Activated naive CD8-positive, alpha-beta T cell treated with anti-CD3 and anti-CD28 coated beads, Interleukin-2, amount 10 ng/mL, durations not matched to agents 7 days and 5 days (primary cell): ENCODE results near the gene RABGAP1L. TPM values are rescaled to one million over a fixed set of nuclear protein-coding genes. Genes with fewer than 3 reads are reported as not detected.

Experiments used
- ATAC-seq: fragments of 150-1000 bp; cut with Tn5 transposase; one replicate; pipeline ENCODE4 v1.10.0; 2021; ENCODE audit warnings: low read depth, moderate library complexity
- POLR2A ChIA-PET: fragments of 350-600 bp; sonication (Branson Sonifier 250); formaldehyde crosslinking; loops from one replicate; lab custom pipeline; 2021; ENCODE audit warnings: antibody characterized with exemption; lab: Charles Lee
- DNase-seq: peaks from one replicate; pipeline ENCODE4 v3.0.0; 2021
- H3K27ac Mint-ChIP-seq: one replicate; pipeline ENCODE4 v1.8.0; 2022; ENCODE audit warnings: mild to moderate bottlenecking, mixed read lengths
- H3K27me3 Mint-ChIP-seq: one replicate; pipeline ENCODE4 v1.8.0; 2022; ENCODE audit warnings: mild to moderate bottlenecking, moderate library complexity, mixed read lengths
- H3K36me3 Mint-ChIP-seq: one replicate; pipeline ENCODE4 v1.8.0; 2021; ENCODE audit warnings: mild to moderate bottlenecking, mixed read lengths
- H3K4me1 Mint-ChIP-seq: one replicate; pipeline ENCODE4 v1.8.0; 2021; ENCODE audit warnings: mixed read lengths
- H3K4me3 Mint-ChIP-seq: one replicate; pipeline ENCODE4 v1.8.0; 2022; ENCODE audit warnings: mild to moderate bottlenecking, moderate library complexity, mixed read lengths
- H3K9me3 Mint-ChIP-seq: one replicate; pipeline ENCODE4 v1.8.0; 2021; ENCODE audit warnings: mixed read lengths
- total RNA-seq, 2 experiments: library from RNA; stranded (reverse); gene quantifications; one replicate each; pipeline ENCODE4 v1.2.3, GENCODE V29; 2021

RABGAP1L gene
- total RNA-seq, 2 experiments from 2014 or later = 64.8 to 69.9 TPM

DNA sequence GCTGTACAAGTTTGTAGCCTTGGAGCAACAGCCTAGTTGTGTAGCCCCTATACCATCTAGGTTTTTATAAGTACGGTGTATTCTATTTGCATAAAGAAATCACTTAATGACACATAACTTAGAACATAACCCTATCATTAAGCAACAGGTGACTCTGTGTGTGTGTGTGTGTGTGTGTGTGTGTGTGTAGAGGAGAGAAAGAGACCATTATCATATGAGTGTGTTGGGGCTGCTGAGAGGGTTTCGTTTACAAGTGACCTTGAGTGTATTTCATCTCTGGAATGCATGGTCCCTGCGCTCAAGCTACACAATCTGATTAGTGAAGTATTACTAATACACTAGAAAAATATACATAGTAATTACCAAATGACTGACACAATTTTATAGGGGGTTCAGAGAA lies 115.1 kb downstream of the RABGAP1L start:
- POLR2A ChIA-PET = no interaction called here
- Mint-ChIP-seq H3K27ac (no peak overlapping the region), H3K27me3 (no peaks in the 10 kb centered on the region), H3K4me3 (no peak overlapping the region), H3K9me3 (no peaks in the 10 kb centered on the region), H3K4me1 (no peaks in the 10 kb centered on the region), H3K36me3 (no peaks in the 10 kb centered on the region)
- DNase-seq = no peak
- no peak for ATAC-seq

DNA sequence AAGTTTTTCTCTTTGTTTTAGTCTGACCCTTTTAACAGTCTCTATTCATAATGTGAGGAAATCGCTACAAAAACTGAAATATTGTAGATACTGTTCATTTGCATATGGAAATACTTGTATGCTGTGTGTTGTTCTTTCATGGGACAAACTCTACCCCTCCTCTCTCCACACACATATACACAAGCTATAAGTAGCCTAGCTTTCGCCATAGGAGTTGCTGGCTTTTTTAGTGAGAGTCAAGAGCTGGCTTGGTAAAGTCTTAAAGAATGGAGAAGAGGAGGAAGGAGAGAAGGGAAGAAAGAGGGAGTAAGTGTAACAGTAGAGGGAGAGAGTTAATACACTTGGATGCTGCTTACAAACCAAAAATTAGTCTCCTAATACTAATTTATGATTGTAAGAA lies 115.6 kb downstream of the RABGAP1L start:
- no peak for DNase-seq
- Mint-ChIP-seq H3K9me3 (no peaks in the 10 kb centered on the region), H3K27ac (no peak overlapping the region), H3K27me3 (no peaks in the 10 kb centered on the region), H3K4me1 (no peaks in the 10 kb centered on the region), H3K36me3 (peaks cover 2% of the 10 kb centered on the region), H3K4me3 (no peak overlapping the region)
- POLR2A ChIA-PET = no interaction called here
- no peak for ATAC-seq

DNA sequence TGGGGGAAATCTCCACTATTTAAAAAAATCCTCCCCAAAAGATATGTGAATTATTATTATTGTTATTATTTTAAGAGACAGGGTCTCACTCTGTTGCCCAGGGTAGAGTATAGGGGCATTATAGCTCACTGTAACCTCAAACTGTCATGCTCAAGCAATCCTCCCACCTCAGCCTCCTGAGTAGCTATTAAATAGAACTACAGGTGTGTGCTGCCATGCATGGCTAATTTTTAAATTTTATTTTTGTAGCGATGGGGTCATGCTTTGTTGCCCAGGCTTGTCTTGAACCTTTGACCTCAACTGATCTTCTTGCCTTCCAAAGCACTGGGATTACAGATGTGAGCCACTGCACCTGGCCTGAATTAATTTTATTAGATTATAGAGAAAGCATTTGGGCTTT lies 116.8 kb downstream of the RABGAP1L start:
- Mint-ChIP-seq H3K36me3 (peaks cover 10% of the 10 kb centered on the region), H3K4me3 (no peak overlapping the region), H3K9me3 (no peaks in the 10 kb centered on the region), H3K4me1 (no peaks in the 10 kb centered on the region), H3K27ac (no peak overlapping the region), H3K27me3 (no peaks in the 10 kb centered on the region)
- DNase-seq (no peak), ATAC-seq (no peak)
- POLR2A ChIA-PET = no interaction called here

DNA sequence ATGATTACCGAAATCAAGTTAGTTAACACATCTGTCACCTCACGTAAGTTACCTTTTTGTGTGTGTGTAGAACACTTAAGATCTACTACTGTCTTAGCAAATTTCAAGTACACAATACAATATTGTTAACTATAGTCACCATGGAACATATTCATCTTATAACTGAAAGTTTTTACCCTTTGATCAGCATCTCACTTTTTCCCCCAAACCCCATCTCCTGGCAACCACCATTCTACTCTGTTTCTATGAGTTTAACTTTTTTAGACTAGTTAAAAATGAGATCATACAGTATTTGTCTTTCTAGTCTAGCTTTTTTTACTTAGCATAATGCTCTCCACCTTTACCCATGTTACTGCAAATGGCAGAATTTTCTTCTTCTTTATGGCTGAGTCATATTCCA lies 124.7 kb downstream of the RABGAP1L start:
- no peak for ATAC-seq
- DNase-seq = no peak
- POLR2A ChIA-PET = no interaction called here
- Mint-ChIP-seq H3K4me1 (peaks cover 1% of the 10 kb centered on the region), H3K4me3 (no peak overlapping the region), H3K27ac (no peak overlapping the region), H3K27me3 (no peaks in the 10 kb centered on the region), H3K36me3 (peaks cover 60% of the 10 kb centered on the region), H3K9me3 (peaks cover 10% of the 10 kb centered on the region)

DNA sequence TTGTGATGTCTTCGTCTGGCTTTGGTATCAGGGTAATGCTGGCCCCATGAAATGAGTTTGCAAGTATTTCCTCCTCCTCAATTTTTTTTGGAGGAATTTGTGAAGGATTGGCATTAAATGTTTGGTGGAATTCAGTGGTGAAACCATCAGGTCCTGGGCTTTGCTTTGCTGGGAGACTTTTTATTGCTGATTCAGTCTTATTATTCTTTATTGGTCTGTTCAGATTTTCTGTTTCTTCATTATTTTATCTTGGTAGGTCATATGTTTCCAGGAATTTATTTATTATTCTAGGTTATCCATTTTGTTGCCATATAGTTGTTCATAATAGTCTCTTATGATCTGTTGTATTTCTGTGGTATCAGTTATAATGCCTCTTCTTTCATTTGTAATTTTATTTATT lies 126.7 kb downstream of the RABGAP1L start:
- Mint-ChIP-seq H3K4me1 (peaks cover 1% of the 10 kb centered on the region), H3K36me3 (peaks cover 68% of the 10 kb centered on the region), H3K27ac (no peak overlapping the region), H3K9me3 (peaks cover 14% of the 10 kb centered on the region), H3K4me3 (no peak overlapping the region), H3K27me3 (no peaks in the 10 kb centered on the region)
- ATAC-seq (no peak), DNase-seq (no peak)
- POLR2A ChIA-PET = no interaction called here

DNA sequence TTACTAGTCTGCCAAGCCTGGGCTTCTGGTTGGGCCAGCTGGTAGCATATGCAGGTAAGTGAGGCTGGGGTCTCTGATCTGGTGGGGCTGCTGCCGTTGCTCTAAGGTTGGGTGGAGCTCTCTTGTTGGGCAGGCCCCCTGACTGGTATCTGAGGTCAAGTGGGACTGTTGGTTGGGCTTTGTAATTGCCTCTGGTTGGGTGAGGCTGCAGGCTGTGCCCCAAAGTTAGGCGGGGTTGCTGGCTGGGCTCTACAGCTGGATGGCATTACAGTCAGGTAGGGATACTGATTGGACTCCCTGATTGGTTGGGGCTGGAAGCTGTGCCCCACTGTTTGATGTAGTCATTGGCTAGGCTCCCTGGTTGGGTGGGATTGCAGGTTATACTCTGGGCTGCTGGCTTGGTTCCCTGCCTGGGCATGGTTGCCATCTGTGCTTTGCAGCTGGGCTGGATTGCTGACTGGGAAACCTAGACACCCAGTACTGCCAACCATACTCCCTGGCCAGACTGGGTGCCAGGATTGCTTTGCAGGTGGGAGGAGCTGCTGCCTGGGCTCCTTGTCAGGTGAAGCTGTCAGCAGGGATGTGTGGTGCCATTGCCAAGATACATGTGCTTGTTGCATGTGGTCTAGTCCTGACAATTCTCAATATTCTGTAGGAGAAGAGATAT lies 130.5 kb downstream of the RABGAP1L start:
- H3K4me3 Mint-ChIP-seq = no peak overlapping the region
- no peak for ATAC-seq
- no peak overlapping the region for H3K27ac Mint-ChIP-seq
- peaks cover 14% of the 10 kb centered on the region for H3K9me3 Mint-ChIP-seq
- no peak for DNase-seq
- H3K27me3 Mint-ChIP-seq = no peaks in the 10 kb centered on the region
- H3K36me3 Mint-ChIP-seq = peaks cover 64% of the 10 kb centered on the region
- H3K4me1 Mint-ChIP-seq = peaks cover 1% of the 10 kb centered on the region
- POLR2A ChIA-PET = no interaction called here

DNA sequence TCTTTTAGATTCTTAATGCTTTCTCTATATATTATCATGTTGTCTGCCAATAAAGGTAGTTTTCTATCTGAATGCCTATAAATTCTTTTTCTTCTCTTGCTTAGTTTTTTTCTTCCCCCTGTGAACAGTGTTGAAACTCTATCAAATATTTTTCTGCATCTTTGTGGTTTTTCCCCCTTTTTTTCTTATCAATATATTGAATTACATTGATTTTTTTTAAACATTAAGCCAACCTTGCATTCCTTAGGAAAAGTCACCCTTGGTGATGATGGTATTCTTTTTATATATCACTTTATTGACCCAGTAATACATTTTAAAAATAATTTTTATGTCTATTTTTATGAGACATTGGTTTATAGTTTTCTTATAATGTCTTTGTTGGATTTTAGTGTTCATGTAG lies 131.7 kb downstream of the RABGAP1L start:
- POLR2A ChIA-PET = no interaction called here
- DNase-seq (no peak), ATAC-seq (no peak)
- no peak overlapping the region for H3K4me3 Mint-ChIP-seq
- no peaks in the 10 kb centered on the region for H3K27me3 Mint-ChIP-seq
- H3K4me1 Mint-ChIP-seq = peaks cover 1% of the 10 kb centered on the region
- H3K27ac Mint-ChIP-seq = no peak overlapping the region
- H3K36me3 Mint-ChIP-seq = peaks cover 52% of the 10 kb centered on the region
- peaks cover 14% of the 10 kb centered on the region for H3K9me3 Mint-ChIP-seq

DNA sequence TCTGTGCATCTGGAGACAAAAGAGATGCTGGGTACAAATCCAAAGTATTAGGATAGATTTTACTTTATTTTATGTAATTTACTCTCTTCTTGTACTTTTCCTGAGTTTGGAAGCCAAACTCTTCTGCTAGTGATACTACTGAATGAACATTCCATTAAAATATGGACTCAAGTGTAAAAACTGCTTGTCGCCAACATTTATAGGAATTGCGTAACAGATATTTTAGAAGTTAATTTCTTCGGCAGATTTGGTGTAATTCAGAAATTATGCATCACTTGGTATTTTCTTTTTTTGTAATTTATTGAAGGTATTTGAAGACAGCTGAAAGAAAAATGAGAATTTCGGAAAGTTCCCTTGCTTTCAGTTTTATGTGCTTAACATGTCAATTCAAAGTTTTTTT lies 137.0 kb downstream of the RABGAP1L start:
- no peak for DNase-seq
- Mint-ChIP-seq H3K9me3 (peaks cover 5% of the 10 kb centered on the region), H3K27ac (no peak overlapping the region), H3K36me3 (peaks cover 18% of the 10 kb centered on the region), H3K4me3 (no peak overlapping the region), H3K4me1 (no peaks in the 10 kb centered on the region), H3K27me3 (no peaks in the 10 kb centered on the region)
- no peak for ATAC-seq
- POLR2A ChIA-PET = no interaction called here

DNA sequence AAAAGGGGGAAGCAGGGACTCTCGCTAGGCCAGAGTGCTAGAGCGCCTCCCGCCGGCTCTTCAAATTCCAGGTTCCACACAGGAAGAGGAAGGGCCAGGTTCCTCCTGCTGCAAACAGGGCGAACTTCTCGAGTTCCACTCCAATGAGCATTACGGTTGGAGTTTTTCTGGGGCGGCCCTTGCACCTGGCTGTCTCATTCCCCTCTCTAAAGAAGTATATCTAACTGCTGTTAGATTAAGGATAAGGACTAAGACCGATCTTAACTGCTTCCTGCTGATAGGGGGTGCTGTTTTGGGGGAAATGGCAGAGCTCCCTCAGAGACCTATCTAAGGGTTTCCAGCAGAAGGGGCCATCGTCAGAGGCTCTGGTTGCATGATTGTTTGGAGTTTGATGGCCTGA lies 138.0 kb downstream of the RABGAP1L start:
- DNase-seq (no peak), ATAC-seq (no peak)
- H3K36me3 Mint-ChIP-seq = peaks cover 21% of the 10 kb centered on the region
- H3K27ac Mint-ChIP-seq = no peak overlapping the region
- no peaks in the 10 kb centered on the region for H3K4me1 Mint-ChIP-seq
- POLR2A ChIA-PET = no interaction called here
- H3K4me3 Mint-ChIP-seq = no peak overlapping the region
- peaks cover 6% of the 10 kb centered on the region for H3K9me3 Mint-ChIP-seq
- no peaks in the 10 kb centered on the region for H3K27me3 Mint-ChIP-seq

DNA sequence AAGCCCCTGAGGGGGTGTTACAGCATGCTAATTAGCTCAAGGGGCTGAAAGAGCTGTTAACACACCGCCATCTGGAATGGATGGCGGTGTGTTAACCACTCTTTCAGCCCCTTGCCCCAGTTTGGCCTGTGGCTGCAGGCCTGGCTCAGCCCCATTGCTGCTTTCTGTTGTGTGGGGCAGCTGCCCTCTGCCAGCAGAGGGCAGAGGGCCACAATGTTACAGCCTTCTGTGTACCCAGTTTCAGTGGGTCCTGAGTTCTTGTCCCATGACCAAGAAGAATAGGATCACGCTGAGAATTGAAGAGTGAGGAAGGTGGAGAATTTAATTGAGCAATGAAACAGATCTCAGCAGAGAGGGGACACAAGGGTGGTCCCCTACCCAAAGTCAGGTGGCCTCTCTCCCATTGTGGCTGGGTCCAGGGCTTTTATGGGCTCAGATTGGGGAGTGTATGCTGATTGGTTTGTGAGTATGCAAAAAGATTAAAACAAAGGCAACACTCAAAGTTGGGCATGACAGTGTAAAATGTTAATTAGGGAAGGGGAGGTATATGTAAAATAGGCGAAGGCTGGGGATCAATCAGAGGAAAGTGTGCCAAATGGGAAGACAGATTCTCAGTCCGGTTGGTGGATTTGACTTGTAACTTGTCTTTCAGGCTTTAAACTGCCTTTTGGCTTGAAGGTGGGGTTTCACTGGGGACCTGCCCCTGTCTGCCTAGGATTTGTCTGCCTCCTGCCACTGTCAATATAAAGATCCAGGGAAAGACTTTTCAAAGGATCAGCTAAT lies 142.2 kb downstream of the RABGAP1L start:
- Mint-ChIP-seq H3K9me3 (peaks cover 11% of the 10 kb centered on the region), H3K4me3 (no peak overlapping the region), H3K4me1 (no peaks in the 10 kb centered on the region), H3K27me3 (no peaks in the 10 kb centered on the region), H3K27ac (no peak overlapping the region), H3K36me3 (peaks cover 28% of the 10 kb centered on the region)
- DNase-seq = no peak
- POLR2A ChIA-PET = no interaction called here
- no peak for ATAC-seq

DNA sequence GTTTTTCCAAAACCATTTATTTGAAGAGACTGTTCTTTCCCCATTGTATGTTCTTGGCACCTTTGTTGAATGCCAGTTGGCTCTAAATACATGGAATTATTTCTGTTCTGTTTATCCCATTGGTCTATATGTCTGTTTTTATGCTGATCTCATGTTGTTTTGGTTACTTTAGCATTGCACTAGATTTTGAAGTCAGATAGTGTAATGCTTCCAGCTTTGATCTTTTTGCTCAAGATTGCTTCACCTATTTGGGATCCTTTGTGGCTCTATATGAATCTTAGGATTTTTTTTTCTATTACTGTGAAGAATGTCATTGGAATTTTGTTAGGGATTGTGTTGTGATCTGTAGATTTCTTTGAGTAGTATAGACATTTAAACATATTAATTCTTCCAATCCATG lies 149.3 kb downstream of the RABGAP1L start:
- Mint-ChIP-seq H3K36me3 (peaks cover 45% of the 10 kb centered on the region), H3K4me1 (no peaks in the 10 kb centered on the region), H3K9me3 (peaks cover 24% of the 10 kb centered on the region), H3K27ac (no peak overlapping the region), H3K4me3 (no peak overlapping the region), H3K27me3 (no peaks in the 10 kb centered on the region)
- POLR2A ChIA-PET = no interaction called here
- DNase-seq (no peak), ATAC-seq (no peak)

DNA sequence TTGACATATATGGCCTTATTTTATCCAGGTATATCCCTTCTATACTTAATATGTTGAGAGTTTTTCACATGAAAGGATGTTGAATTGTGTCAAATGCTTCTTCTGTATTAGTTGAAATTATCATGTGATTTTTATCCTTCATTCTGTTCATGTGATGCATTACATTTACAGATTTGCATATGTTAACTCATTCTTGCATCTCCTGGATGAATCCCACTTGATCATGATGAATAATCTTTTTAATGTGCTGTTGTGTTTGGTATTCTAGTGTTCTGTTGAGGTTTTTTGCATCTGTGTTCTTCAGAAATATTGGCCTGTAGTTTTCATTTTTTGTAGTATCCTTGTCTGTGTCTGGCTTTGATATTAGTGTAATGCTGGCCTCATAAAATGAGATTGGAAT lies 150.2 kb downstream of the RABGAP1L start:
- peaks cover 52% of the 10 kb centered on the region for H3K36me3 Mint-ChIP-seq
- H3K4me1 Mint-ChIP-seq = no peaks in the 10 kb centered on the region
- no peak for ATAC-seq
- no peaks in the 10 kb centered on the region for H3K27me3 Mint-ChIP-seq
- DNase-seq = no peak
- POLR2A ChIA-PET = no interaction called here
- H3K9me3 Mint-ChIP-seq = peaks cover 29% of the 10 kb centered on the region
- no peak overlapping the region for H3K27ac Mint-ChIP-seq
- no peak overlapping the region for H3K4me3 Mint-ChIP-seq

DNA sequence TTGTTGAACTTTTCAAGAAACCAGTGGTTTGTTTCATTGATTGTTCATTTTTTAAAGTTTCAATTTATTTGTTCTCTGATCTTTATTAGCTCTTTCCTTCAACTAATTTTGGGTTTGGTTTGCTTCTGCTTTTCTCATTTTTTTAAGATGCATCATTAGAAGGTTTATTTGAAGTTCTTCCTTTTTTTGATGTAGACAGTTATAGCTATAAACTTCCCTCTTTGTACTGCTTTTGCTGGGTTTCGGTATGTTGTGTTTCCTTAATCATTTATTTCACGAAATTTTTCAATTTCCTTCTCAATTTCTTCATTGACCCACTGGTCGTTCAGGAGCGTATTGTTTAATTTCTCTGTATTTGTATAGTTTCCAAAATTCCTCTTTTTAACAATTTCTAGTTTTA lies 155.1 kb downstream of the RABGAP1L start:
- H3K9me3 Mint-ChIP-seq = peaks cover 37% of the 10 kb centered on the region
- DNase-seq (no peak), ATAC-seq (no peak)
- H3K4me3 Mint-ChIP-seq = no peak overlapping the region
- H3K27me3 Mint-ChIP-seq = no peaks in the 10 kb centered on the region
- no peak overlapping the region for H3K27ac Mint-ChIP-seq
- H3K4me1 Mint-ChIP-seq = no peaks in the 10 kb centered on the region
- H3K36me3 Mint-ChIP-seq = peaks cover 54% of the 10 kb centered on the region
- POLR2A ChIA-PET = no interaction called here

DNA sequence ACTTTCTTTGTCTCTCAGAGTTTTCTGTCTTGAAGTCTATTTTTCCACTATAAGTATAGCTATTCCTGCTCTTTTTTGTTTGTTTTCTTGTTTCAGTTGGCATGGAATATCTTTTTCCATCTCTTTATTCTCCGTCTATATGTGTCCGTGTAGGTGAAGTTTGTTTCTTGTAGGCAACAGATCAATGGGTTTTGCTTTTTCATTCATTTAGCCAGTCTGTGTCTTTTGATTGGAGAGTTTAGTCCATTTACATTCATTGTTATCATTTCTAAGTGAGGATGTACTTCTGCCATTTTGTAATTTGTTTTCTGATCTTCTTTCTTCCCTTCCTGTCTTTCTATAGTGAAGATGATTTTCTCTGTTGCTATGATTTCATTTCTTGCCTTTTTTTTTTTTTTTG lies 155.9 kb downstream of the RABGAP1L start:
- Mint-ChIP-seq H3K4me3 (no peak overlapping the region), H3K9me3 (peaks cover 41% of the 10 kb centered on the region)

More for the DNA sequence above, 155.9 kb downstream of the RABGAP1L start:
- Mint-ChIP-seq H3K4me1 (no peaks in the 10 kb centered on the region), H3K27ac (no peak overlapping the region), H3K27me3 (no peaks in the 10 kb centered on the region), H3K36me3 (peaks cover 55% of the 10 kb centered on the region)
- DNase-seq (no peak), ATAC-seq (no peak)
- POLR2A ChIA-PET = no interaction called here
